H54 (cell line): ENCODE results near the gene TMEM35B.
"Not testable (repeated sequence)": the region's sequence is repeated elsewhere in the genome, so short reads cannot be mapped to it uniquely, and the experiment has no call there.

Experiments
- DNase-seq: peaks from one replicate; pipeline ENCODE4 v3.0.0; 2011; ENCODE audit warnings: low spot score, mixed read lengths; ENCODE audit not compliant: insufficient read length
- FAIRE-seq: peaks from 3 replicates; lab custom pipeline; 2011; peaks lifted over from hg19 to GRCh38; lab: Jason Lieb, UNC
- POLR2A ChIP-seq: IDR thresholded peaks from 2 replicates; pipeline ENCODE4 v1.6.1; 2011; ENCODE audit warnings: low read depth, mild to moderate bottlenecking, low read length

TMEM35B gene

GRCh38 chr1:34965597-34965996, 19.6 kb downstream of the TMEM35B start:
- TF ChIP-seq POLR2A, result no peak
- FAIRE-seq, result no peak
- DNase-seq, result no peak

GRCh38 chr1:34950428-34950827, 34.7 kb downstream of the TMEM35B start:
- DNase-seq (no peak), FAIRE-seq (no peak)
- no peak for TF ChIP-seq POLR2A

- not testable (repeated sequence) for FAIRE-seq, DNase-seq
Observed at GRCh38 chr1:34948739-34949138, 36.4 kb downstream of the TMEM35B start.

DNA sequence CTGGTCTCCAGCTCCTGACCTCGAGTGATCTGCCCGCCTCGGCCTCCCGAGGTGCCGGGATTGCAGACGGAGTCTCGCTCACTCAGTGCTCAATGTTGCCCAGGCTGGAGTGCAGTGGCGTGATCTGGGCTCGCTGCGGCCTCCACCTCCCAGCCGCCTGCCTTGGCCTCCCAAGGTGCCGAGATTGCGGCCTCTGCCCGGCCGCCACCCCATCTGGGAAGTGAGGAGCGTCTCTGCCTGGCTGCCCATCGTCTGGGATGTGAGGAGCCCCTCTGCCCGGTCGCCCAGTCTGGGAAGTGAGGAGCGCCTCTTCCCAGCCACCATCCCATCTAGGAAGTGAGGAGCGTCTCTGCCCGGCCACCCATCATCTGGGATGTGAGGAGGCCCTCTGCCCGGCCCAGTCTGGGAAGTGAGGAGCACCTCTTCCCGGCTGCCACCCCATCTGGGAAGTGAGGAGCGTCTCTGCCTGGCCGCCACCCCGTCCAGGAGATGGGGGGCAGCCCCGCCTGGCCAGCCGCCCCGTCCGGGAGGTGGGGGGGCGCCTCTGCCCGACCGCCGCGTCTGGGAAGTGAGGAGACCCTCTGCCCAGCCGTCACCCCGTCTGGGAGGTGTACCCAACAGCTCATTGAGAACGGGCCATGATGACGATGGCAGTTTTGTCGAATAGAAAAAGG, 37.4 kb downstream of the TMEM35B start:
- not testable (repeated sequence) for FAIRE-seq, DNase-seq

DNA sequence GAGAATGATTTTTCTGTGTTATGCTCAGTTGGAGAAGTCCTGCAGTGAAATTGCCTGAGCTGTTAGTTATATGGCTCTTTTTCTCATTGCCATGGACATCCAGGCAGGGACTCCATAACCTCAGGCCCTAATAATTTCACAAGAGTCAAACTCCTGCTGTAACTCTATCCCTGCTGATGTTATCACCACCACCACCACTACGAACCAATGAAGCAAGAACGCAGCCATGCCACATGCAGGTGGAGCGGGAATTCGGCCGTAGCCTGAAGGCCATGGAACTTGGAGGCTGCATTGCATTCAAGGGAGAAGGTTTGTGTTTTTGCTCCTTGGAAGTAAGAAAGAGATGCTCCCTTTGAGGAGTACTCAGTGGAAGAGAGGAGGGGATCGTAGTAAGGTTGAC, 38.9 kb downstream of the TMEM35B start:
- TF ChIP-seq POLR2A, result no peak
- FAIRE-seq, result no peak
- no peak for DNase-seq

GRCh38 chr1:34941798-34942197, 43.3 kb downstream of the TMEM35B start:
- FAIRE-seq, result not testable (repeated sequence)

More at GRCh38 chr1:34941798-34942197, 43.3 kb downstream of the TMEM35B start:
- not testable (repeated sequence) for DNase-seq
